K562 (cell line): Measurements from ENCODE around the gene C19orf85. TPM values are rescaled to one million over a fixed set of nuclear protein-coding genes. Genes with fewer than 3 reads are reported as not detected.

ENCODE experiments used
- ARHGAP35 ChIP-seq: fragments of 450-650 bp; IDR thresholded peaks from 2 replicates; pipeline ENCODE4 v1.6.1; 2018; ENCODE audit not compliant: partially characterized antibody
- NCOA1 ChIP-seq: fragments of 450-650 bp; IDR thresholded peaks from 2 replicates; pipeline ENCODE4 v1.6.1; 2016; ENCODE audit warnings: low read depth
- NFYB ChIP-seq: IDR thresholded peaks from 2 replicates; pipeline ENCODE4 v1.6.1; 2011; ENCODE audit warnings: mild to moderate bottlenecking, moderate library complexity; ENCODE audit not compliant: insufficient read length; ENCODE audit errors: extremely low read depth
- NRF1 ChIP-seq, 2 experiments: fragments of 450-650 bp; IDR thresholded peaks in 1 of 2; conservative IDR thresholded peaks in 1 of 2; 2 replicates each; pipeline ENCODE4 v1.6.1; 2014; ENCODE audit warnings: mild to moderate bottlenecking in 2 of 2
- RUNX1 ChIP-seq: sonication (generic); IDR thresholded peaks from 2 replicates; pipeline ENCODE4 v1.6.1; 2016; ENCODE audit warnings: antibody characterized with exemption, low read depth
- ZNF263 ChIP-seq: sonication (generic); formaldehyde crosslinking; IDR thresholded peaks from 2 replicates; pipeline ENCODE4 v1.8.0; 2022; ENCODE audit warnings: mild to moderate bottlenecking, missing genetic modification reagents, borderline replicate concordance
- polyA plus RNA-seq, 8 experiments: library from polyadenylated mRNA; depleted of rRNA in 4 of 8; stranded (reverse) in 5 of 8; unstranded in 3 of 8; fragments of >200 nt; fragmentation: Nextera tagmentation in 2 of 8; fragmentation: Illumina TruSeq in 1 of 8; extraction: Ambion mirVana in 2 of 8; extraction: Trizol in 1 of 8; gene quantifications; 2 replicates each; pipeline versions ENCODE4 v1.2.1 to v1.2.3, GENCODE V29; 2011 to 2014; ENCODE audit warnings: inconsistent platforms in 1 of 8, missing spikeins in 1 of 8
- total RNA-seq, 7 experiments: library from RNA; depleted of rRNA in 6 of 7; stranded (reverse); fragments of >200 nt in 6 of 7; fragmentation: Illumina TruSeq in 2 of 7; extraction: Trizol in 2 of 7; gene quantifications; 2 replicates each; pipeline versions ENCODE4 v1.2.1 to v1.2.3, GENCODE V29; 2011 to 2021; ENCODE audit warnings: low replicate concordance in 1 of 7
- TF ChIP-seq, protein P1 (sequence below): fragments of 250-450 bp; sonication (Bioruptor Pico); IDR thresholded peaks from 2 replicates; pipeline ENCODE4 v1.5.0; 2021
- TF ChIP-seq, protein P2 (sequence below): sonication (generic); formaldehyde crosslinking; IDR thresholded peaks from 2 replicates; pipeline ENCODE4 v1.8.0; 2022; ENCODE audit warnings: mild to moderate bottlenecking, missing genetic modification reagents

The C19orf85 gene
- total and polyA plus RNA-seq, 9 of the 15 experiments (the other 6 are each of a cell fraction or from before 2014, with no cell fraction given) = not detected

DNA sequence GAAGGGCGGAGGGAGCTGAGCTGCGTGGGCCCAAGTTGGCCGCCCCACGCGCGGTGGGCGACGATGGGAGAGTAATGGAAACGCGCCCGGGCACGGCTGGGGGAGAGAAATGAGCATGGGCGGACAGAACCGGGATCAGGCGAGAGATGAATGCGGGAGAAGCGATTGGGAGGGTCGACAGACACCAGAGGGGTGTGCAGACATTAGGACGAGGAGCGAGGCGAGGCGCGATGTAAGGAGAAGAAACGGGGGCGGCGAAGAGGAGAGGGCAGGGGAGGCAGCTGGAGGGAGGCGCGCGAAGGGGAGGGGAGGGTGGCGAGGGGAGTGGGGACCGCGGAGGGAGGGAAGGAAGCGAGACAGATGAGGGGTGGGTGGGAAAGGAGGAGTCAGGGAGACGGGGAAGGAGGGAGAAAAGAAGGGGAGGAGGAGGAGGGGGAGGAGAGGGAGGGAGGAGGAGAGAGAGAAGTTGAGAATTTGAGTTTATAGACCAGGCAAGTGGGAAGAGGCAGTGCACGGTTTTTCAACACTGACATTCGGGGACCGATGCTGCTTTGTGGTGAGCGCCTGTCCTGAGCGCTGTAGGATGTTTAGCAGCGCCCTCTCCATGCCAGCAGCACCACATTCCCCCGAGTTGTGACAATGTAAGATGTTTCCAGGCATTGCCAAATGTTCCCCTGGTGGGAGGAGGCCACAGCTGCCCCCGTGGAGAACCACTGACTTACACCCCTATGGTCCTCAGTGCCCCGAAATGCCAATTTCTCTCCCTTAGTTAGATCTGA, 21.3 kb downstream of the C19orf85 start, which contains the start of gene SHISA7 (continued):
- TF ChIP-seq, protein P1, sequence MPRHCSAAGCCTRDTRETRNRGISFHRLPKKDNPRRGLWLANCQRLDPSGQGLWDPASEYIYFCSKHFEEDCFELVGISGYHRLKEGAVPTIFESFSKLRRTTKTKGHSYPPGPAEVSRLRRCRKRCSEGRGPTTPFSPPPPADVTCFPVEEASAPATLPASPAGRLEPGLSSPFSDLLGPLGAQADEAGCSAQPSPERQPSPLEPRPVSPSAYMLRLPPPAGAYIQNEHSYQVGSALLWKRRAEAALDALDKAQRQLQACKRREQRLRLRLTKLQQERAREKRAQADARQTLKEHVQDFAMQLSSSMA (CRISPR knock-in tag) = no peak
- TF ChIP-seq NCOA1 = no peak
- TF ChIP-seq ARHGAP35 = no peak
- TF ChIP-seq NRF1 (conservative IDR thresholded peaks at IDR 0.05 in 1 of 2, IDR thresholded peaks at IDR 0.05 in 1 of 2) = no peak
- TF ChIP-seq, protein P2, sequence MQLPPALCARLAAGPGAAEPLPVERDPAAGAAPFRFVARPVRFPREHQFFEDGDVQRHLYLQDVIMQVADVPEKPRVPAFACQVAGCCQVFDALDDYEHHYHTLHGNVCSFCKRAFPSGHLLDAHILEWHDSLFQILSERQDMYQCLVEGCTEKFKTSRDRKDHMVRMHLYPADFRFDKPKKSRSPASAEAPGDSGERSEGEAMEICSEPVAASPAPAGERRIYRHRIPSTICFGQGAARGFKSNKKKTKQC = no peak
- TF ChIP-seq RUNX1 = no peak
- TF ChIP-seq ZNF263 (CRISPR knock-in tag) = peak; percentile 71; the same call in 1 of the 2 replicates
- no peak for TF ChIP-seq NFYB
